ENCODE results near the gene MEG3.
"Not testable (repeated sequence)": the region's sequence is repeated elsewhere in the genome, so short reads cannot be mapped to it uniquely, and the experiment has no call there.

Gene MEG3

DNA sequence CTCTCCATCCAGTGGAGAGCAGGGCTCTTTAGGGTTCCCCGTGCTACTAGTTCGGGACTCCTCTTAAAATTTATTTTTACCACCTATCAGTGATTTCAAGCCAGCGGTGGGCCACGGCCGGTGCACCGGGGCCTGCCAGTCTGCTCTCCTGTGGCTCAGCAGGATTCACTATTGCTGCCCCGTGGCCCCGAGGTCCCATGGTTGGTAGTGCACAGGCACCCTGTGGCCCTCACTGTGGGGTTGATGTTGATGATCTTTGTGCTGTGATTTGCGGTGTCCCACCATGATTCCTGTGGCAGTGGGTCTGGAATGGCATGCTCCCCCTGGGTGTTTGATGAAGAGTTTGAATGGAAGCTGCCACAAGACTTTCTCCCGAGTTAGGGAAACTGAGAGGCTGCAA lies 12.6 kb upstream of the MEG3 start:
- DNase-seq (ENCODE audit: low read depth), result no peak
- TF ChIP-seq, protein P1, sequence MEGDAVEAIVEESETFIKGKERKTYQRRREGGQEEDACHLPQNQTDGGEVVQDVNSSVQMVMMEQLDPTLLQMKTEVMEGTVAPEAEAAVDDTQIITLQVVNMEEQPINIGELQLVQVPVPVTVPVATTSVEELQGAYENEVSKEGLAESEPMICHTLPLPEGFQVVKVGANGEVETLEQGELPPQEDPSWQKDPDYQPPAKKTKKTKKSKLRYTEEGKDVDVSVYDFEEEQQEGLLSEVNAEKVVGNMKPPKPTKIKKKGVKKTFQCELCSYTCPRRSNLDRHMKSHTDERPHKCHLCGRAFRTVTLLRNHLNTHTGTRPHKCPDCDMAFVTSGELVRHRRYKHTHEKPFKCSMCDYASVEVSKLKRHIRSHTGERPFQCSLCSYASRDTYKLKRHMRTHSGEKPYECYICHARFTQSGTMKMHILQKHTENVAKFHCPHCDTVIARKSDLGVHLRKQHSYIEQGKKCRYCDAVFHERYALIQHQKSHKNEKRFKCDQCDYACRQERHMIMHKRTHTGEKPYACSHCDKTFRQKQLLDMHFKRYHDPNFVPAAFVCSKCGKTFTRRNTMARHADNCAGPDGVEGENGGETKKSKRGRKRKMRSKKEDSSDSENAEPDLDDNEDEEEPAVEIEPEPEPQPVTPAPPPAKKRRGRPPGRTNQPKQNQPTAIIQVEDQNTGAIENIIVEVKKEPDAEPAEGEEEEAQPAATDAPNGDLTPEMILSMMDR (conservative IDR thresholded peaks at IDR 0.05; ENCODE audit: low read length), result no peak
- no peak overlapping the region for H3K4me3 ChIP-seq (ENCODE audit: low read length)

- peak; percentile 12 for DNase-seq (ENCODE audit: low read depth)
- TF ChIP-seq, protein P1 (conservative IDR thresholded peaks at IDR 0.05; ENCODE audit: low read length), result no peak
- no peak overlapping the region for H3K4me3 ChIP-seq (ENCODE audit: low read length)
Measured at GRCh38 chr14:100815478-100816285, 10.2 kb upstream of the MEG3 start.

DNA sequence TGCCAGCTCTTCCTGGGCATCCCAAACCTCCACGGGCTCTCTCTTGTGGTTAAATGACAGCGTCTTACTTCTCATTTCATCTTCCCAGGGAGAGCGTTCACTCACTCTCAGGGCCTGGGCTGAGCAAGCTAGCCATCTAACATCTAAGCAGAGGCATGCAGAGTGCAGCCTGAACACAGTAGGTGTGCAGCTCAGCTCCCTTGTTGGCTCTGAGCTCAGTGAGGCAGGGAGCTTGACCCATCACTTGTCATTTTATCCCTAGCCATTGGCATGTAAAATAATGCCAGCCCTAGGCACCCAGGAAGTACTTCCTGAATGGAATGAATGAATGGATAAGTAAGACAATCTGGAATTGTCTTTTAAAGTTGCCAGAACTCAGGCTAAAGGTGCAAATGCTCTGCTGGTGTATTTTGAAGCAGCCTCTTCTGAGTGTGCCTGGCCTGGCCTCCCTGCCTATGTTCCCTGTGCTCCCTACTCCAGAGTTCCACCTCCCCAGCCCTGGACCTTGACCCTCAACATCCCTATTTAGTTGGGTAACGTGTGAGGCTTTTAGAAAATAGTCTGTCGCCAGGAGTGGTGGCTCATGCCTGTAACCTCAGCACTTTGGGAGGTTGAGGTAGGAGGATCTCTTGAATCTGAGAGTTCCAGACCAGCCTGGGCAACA lies 9.5 kb upstream of the MEG3 start:
- H3K4me3 ChIP-seq (ENCODE audit: low read length), result no peak overlapping the region

GRCh38 chr14:100816950-100817901 lies 8.7 kb upstream of the MEG3 start:
- no peak overlapping the region for H3K4me3 ChIP-seq (ENCODE audit: low read length)
- TF ChIP-seq, protein P1 (conservative IDR thresholded peaks at IDR 0.05; ENCODE audit: low read length), result no peak
- DNase-seq (ENCODE audit: low read depth), result no peak

More for the DNA sequence above, 9.5 kb upstream of the MEG3 start:
- TF ChIP-seq, protein P1 (conservative IDR thresholded peaks at IDR 0.05; ENCODE audit: low read length), result no peak
- DNase-seq (ENCODE audit: low read depth), result no peak

DNA sequence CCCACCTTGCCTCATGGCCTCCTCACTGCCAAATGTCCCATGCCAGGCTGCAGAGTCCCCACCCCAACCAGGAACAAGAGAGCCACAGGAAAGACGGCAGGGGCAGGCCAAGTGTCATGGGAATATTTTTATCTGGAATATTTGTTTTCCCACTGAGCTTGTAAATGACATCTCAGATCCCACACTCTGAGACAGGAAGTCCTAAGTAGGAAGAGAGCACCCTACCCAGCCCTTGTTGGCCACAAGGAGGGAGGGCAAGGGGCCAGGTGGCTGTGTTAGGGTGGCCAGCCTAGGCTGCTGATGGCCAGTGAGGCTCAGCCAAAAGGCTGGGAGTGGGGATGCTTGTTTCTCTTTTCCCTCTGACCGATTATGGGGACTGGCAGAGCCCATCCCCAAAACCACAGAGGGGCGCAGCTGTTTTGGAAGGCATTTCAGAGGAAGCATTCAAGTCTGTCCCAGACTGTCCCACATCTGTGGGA lies 7.7 kb upstream of the MEG3 start:
- no peak for DNase-seq (ENCODE audit: low read depth)
- H3K4me3 ChIP-seq (ENCODE audit: low read length), result no peak overlapping the region

DNA sequence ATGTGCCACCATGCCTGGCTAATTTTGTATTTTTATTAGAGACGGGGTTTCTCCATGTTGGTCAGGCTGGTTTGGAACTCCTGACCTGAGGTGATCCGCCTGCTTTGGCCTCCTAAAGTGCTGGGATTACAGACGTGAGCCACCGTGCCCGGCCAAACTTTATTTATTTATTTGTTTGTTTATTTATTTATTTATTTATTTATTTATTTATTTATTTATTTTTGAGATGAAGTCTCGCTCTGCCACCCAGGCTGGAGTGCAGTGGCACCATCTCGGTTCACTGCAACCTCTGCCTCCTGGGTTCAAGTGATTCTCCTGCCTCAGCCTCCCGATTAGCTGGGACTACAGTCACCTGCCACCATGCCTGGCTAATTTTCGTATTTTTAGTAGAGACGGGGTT lies 7.0 kb upstream of the MEG3 start:
- not testable (repeated sequence) for DNase-seq (ENCODE audit: low read depth)

More for the DNA sequence above, 7.7 kb upstream of the MEG3 start:
- TF ChIP-seq, protein P1 (conservative IDR thresholded peaks at IDR 0.05; ENCODE audit: low read length), result no peak

DNA sequence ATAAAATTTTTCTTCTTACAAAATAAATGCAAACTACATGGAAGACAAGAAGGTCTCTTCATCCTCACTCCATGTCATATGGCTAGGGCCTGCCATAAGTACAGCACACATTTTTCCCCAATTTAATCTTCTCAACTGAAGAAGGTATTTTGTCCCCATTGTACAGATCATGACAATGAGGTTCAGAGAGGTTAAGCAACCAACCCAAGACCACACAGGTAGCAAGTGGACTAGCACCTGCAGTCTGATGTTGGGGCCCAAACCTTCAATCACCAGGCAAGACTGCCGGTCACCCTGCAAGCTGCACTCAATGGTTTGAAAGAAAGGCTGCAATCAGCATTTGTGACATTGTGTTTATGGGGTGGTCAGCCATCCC lies 6.5 kb upstream of the MEG3 start:
- DNase-seq (ENCODE audit: low read depth), result no peak
- H3K4me3 ChIP-seq (ENCODE audit: low read length), result no peak overlapping the region
- TF ChIP-seq, protein P1 (conservative IDR thresholded peaks at IDR 0.05; ENCODE audit: low read length), result no peak

More for the DNA sequence above, 7.0 kb upstream of the MEG3 start:
- H3K4me3 ChIP-seq (ENCODE audit: low read length), result not testable (repeated sequence)
